Measurements from ENCODE around the gene CCDC157. TPM values are rescaled to one million over a fixed set of nuclear protein-coding genes. Genes with fewer than 3 reads are reported as not detected.

The CCDC157 gene
- total and polyA plus RNA-seq, 9 of the 15 experiments (the other 6 are each of a cell fraction or from before 2014, with no cell fraction given) = 0.04 to 1.3 (median 0.68) TPM

DNA sequence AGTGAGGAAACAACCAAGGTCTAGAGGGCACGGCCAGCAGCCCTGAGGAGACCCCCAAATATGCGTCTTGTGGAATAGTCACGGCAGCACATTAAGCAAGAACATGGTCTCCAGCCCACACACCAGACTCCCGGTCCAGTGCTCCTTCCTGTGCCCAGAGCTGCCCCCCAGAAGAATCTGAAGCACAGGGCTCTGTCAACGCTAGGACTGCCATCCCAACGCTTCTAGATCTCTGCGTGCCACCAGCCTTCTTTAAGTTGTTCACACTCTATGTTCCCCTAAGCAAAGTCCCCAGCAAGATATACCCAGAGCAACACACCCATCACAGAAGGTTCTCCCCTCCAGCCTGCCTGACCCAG, 36.5 kb downstream of the CCDC157 start:
- FAIRE-seq (no peak), DNase-seq (ENCODE audit: extremely low read depth in 1 of 4, low spot score in 3 of 4) (no peak), ATAC-seq (no peak)
- H2AFZ ChIP-seq (ENCODE audit: low read depth, low read length) = no peak overlapping the region
- 0 out of 2 replicates have a peak, but pooled peaks cover 2% of the 10 kb centered on the region for H4K20me1 ChIP-seq (replicated peaks; ENCODE audit: control insufficient read depth, insufficient read depth, low read length)
- no peak overlapping the region for H3K4me3 ChIP-seq
- H3K9ac ChIP-seq (ENCODE audit: insufficient read depth in 1 of 2, low read depth in 2 of 2, low read length in 2 of 2) = peak overlapping the region in 1 of 2 experiments; percentile 36; a peak in 2 of 4 replicates
- TF ChIP-seq ZNF583 (CRISPR knock-in tag; IDR thresholded peaks at IDR 0.05) (no peak), ELK3 (CRISPR knock-in tag; IDR thresholded peaks at IDR 0.05) (no peak), KLF10 (CRISPR knock-in tag; IDR thresholded peaks at IDR 0.05) (no peak), NRF1 (conservative IDR thresholded peaks at IDR 0.05 in 1 of 2, IDR thresholded peaks at IDR 0.05 in 1 of 2) (no peak)
- TF ChIP-seq, protein P1, sequence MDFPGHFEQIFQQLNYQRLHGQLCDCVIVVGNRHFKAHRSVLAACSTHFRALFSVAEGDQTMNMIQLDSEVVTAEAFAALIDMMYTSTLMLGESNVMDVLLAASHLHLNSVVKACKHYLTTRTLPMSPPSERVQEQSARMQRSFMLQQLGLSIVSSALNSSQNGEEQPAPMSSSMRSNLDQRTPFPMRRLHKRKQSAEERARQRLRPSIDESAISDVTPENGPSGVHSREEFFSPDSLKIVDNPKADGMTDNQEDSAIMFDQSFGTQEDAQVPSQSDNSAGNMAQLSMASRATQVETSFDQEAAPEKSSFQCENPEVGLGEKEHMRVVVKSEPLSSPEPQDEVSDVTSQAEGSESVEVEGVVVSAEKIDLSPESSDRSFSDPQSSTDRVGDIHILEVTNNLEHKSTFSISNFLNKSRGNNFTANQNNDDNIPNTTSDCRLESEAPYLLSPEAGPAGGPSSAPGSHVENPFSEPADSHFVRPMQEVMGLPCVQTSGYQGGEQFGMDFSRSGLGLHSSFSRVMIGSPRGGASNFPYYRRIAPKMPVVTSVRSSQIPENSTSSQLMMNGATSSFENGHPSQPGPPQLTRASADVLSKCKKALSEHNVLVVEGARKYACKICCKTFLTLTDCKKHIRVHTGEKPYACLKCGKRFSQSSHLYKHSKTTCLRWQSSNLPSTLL (IDR thresholded peaks at IDR 0.05) = no peak
- TF ChIP-seq, protein P2, sequence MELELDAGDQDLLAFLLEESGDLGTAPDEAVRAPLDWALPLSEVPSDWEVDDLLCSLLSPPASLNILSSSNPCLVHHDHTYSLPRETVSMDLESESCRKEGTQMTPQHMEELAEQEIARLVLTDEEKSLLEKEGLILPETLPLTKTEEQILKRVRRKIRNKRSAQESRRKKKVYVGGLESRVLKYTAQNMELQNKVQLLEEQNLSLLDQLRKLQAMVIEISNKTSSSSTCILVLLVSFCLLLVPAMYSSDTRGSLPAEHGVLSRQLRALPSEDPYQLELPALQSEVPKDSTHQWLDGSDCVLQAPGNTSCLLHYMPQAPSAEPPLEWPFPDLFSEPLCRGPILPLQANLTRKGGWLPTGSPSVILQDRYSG (tag; conservative IDR thresholded peaks at IDR 0.05; ENCODE audit: low read depth) = no peak
- no peak overlapping the region for H3K27ac ChIP-seq (ENCODE audit: extremely low read depth, low read depth, low read length)
- POLR2A ChIA-PET = interaction anchor here (0.5 to 0.6 kb wide), 2 partner anchors 167 to 552 kb away, joined by 3 to 4 read pairs; no protein-coding TSS in a partner anchor
- in situ Hi-C loops (cut with MboI) = loop anchor here (5.0 to 25.0 kb wide), 5 partner anchors 34 to 362 kb away; partner anchors contain the start of genes MTFP1 and OSM
- H3K27me3 ChIP-seq (ENCODE audit: control insufficient read depth in 2 of 2, insufficient read depth in 2 of 2, low read length in 2 of 2) = no peaks in the 10 kb centered on the region
- peaks cover 8% of the 10 kb centered on the region; the same call in 1 of the 2 replicates for H3K9me3 ChIP-seq (replicated peaks; ENCODE audit: control insufficient read depth, insufficient read depth, low read depth, low read length)
- BruUV-seq (replicated peaks) = no TSS peak
- H3K36me3 ChIP-seq (ENCODE audit: control insufficient read depth, insufficient read depth, low read length) = no peaks in the 10 kb centered on the region
- intact Hi-C loops (cut with micrococcal nuclease) = loop anchor here (5.0 kb wide), 2 partner anchors 54 to 364 kb away; no protein-coding TSS in a partner anchor
- CTCF ChIA-PET (ENCODE audit: low intra/inter-chr PET ratio) = no interaction called here
- H3K9me1 ChIP-seq (ENCODE audit: control insufficient read depth, insufficient read depth, low read length) = no peaks in the 10 kb centered on the region
- no peak overlapping the region for H3K4me2 ChIP-seq (ENCODE audit: insufficient read depth, low read length)
- 80% methylated on average over 6 of the region's 7 CpGs for WGBS (ENCODE audit: insufficient coverage, low coverage, missing lambda C conversion rate)
- H3K79me2 ChIP-seq (ENCODE audit: control insufficient read depth, insufficient read depth, low read length) = no peaks in the 10 kb centered on the region
- peaks cover 9 to 33% of the 10 kb centered on the region in 2 experiments; a peak in 3 of 5 replicates for H3K4me1 ChIP-seq (replicated peaks in 1 of 2; ENCODE audit: control insufficient read depth in 2 of 2, insufficient read depth in 2 of 2, low read length in 2 of 2)
